Sigmoid colon (tissue), 4 donors: ENCODE results near the gene POMGNT1.

Experiments used
- POLR2A ChIP-seq, 2 donors: fragments of 450-650 bp; IDR thresholded peaks; one replicate each; pipeline ENCODE4 v1.6.1; 2016; ENCODE audit warnings: antibody characterized with exemption in 2 of 2, mild to moderate bottlenecking in 2 of 2, moderate library complexity in 2 of 2
- POLR2AphosphoS5 ChIP-seq, 4 donors: sonication (generic); formaldehyde crosslinking; IDR thresholded peaks; one replicate each; pipeline ENCODE4 v1.6.1; 2017; ENCODE audit warnings: antibody characterized with exemption in 4 of 4
- TF ChIP-seq, protein P1 (sequence below), 4 experiments: fragments of 450-650 bp in 3 of 4; fragments of 200-600 bp in 1 of 4; IDR thresholded peaks; one replicate each; pipeline ENCODE4 v1.5.1; 2016 to 2019; ENCODE audit warnings: antibody characterized with exemption in 4 of 4, mild to moderate bottlenecking in 3 of 4, moderate library complexity in 2 of 4

DNA sequence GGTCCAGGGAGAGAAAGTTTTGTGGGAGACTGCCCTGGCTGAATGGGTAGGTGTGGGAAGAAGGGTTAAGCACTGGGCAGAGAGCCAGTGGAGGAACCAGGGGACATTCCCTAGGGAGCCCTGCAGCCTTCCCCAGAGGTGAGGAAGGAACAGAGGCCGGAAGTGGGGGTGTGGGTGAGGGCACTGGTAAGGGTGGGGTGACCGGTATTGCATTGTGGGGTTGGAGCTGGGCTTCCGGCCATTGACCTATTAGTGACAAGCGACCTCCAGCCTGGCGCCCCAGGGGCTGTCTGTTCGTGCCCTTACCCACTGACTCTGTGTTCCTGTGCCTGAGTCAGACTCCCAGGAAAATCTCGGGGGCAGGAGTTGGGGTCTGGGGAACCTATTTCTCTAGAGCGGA is 26.9 kb downstream of the POMGNT1 start:
- TF ChIP-seq POLR2A (IDR thresholded peaks at IDR 0.05) (no peak), POLR2AphosphoS5 (IDR thresholded peaks at IDR 0.05) (no peak)
- TF ChIP-seq, protein P1, sequence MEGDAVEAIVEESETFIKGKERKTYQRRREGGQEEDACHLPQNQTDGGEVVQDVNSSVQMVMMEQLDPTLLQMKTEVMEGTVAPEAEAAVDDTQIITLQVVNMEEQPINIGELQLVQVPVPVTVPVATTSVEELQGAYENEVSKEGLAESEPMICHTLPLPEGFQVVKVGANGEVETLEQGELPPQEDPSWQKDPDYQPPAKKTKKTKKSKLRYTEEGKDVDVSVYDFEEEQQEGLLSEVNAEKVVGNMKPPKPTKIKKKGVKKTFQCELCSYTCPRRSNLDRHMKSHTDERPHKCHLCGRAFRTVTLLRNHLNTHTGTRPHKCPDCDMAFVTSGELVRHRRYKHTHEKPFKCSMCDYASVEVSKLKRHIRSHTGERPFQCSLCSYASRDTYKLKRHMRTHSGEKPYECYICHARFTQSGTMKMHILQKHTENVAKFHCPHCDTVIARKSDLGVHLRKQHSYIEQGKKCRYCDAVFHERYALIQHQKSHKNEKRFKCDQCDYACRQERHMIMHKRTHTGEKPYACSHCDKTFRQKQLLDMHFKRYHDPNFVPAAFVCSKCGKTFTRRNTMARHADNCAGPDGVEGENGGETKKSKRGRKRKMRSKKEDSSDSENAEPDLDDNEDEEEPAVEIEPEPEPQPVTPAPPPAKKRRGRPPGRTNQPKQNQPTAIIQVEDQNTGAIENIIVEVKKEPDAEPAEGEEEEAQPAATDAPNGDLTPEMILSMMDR (IDR thresholded peaks at IDR 0.05) = no peak
